ENCODE results near the gene PCDHGB2.

Gene PCDHGB2

DNA sequence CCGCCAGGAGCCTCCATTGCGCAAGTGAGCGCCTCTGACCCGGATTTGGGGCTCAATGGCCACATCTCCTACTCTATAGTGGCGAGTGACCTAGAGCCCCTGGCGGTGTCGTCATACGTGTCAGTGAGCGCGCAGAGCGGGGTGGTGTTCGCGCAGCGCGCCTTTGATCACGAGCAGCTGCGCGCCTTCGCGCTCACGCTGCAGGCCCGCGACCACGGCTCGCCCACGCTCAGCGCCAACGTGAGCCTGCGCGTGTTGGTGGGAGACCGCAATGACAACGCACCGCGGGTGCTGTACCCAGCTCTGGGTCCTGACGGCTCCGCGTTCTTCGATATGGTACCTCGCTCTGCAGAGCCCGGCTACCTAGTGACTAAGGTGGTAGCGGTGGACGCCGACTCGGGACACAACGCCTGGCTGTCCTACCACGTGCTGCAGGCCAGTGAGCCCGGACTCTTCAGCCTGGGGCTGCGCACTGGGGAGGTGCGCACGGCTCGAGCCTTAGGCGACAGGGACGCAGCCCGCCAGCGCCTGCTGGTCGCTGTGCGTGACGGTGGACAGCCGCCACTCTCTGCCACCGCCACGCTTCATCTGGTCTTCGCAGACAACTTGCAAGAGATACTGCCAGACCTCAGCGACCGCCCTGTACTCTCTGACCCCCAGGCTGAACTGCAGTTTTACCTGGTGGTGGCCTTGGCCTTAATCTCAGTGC is 50.0 kb downstream of the PCDHGB2 start:
- Histone ChIP-seq H3K4me2 (ENCODE audit: low read length) (no peak overlapping the region), H3K4me3 (ENCODE audit: low read length) (no peak overlapping the region), H3K4me1 (ENCODE audit: control insufficient read depth, insufficient read depth, low read length) (no peaks in the 10 kb centered on the region), H3K36me3 (ENCODE audit: insufficient read depth, low read length) (peaks cover 13% of the 10 kb centered on the region), H3K27me3 (ENCODE audit: control insufficient read depth, insufficient read depth, low read length) (no peaks in the 10 kb centered on the region), H3K9me3 (replicated peaks; ENCODE audit: low read length) (peaks cover 45% of the 10 kb centered on the region), H3K9ac (ENCODE audit: low read depth, low read length) (no peak overlapping the region)

DNA sequence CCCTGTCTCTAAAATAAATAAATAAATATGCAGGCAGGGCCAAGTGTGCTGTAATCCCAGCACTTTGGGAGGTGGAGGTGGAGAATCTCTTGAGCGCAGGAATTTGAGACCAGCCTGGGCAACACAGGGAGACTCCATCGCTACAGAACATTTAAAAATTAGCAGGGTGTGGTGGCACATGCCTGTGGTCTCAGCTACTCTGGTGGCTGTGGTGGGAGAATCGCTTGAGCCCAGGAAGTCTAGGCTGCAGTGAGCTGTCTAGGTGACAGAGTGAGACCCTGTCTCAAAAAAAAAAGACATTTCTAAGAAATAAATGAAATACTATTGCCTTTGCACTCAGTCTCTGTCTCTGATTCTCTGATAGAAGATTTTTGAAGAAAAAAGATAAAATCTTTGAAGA is 51.8 kb downstream of the PCDHGB2 start:
- Histone ChIP-seq H3K9ac (ENCODE audit: low read depth, low read length) (no peak overlapping the region), H3K4me3 (ENCODE audit: low read length) (no peak overlapping the region), H3K27me3 (ENCODE audit: control insufficient read depth, insufficient read depth, low read length) (no peaks in the 10 kb centered on the region), H3K4me1 (ENCODE audit: control insufficient read depth, insufficient read depth, low read length) (no peaks in the 10 kb centered on the region), H3K36me3 (ENCODE audit: insufficient read depth, low read length) (peaks cover 13% of the 10 kb centered on the region), H3K4me2 (ENCODE audit: low read length) (no peak overlapping the region), H3K9me3 (replicated peaks; ENCODE audit: low read length) (peaks cover 41% of the 10 kb centered on the region)
